ENCODE data around the gene SPAAR.
"Not testable (repeated sequence)": the region's sequence is repeated elsewhere in the genome, so short reads cannot be mapped to it uniquely, and the experiment has no call there.

The SPAAR gene

DNA sequence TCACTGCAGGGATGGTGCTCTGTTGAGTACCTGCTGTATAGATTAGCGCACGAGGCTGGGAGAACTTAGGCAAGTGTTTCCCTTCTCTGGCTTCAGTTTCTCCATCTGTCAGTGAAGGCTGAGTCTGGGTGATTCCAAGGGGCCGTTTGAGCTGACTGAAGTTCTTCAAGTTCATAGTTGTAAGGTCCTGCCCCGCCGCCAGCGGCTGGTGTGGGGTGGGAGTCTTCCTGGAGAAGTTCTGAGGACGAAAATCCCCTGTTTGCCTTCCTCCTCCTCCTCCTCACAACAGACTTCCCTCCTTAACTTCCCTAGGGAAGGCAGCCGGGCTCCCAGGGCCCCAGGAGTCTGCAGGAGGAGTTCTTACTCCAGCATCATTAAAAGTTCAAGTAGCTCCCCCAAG lies 5.0 kb upstream of the SPAAR start:
- DNase-seq (ENCODE audit: low read depth, low spot score): no peak

DNA sequence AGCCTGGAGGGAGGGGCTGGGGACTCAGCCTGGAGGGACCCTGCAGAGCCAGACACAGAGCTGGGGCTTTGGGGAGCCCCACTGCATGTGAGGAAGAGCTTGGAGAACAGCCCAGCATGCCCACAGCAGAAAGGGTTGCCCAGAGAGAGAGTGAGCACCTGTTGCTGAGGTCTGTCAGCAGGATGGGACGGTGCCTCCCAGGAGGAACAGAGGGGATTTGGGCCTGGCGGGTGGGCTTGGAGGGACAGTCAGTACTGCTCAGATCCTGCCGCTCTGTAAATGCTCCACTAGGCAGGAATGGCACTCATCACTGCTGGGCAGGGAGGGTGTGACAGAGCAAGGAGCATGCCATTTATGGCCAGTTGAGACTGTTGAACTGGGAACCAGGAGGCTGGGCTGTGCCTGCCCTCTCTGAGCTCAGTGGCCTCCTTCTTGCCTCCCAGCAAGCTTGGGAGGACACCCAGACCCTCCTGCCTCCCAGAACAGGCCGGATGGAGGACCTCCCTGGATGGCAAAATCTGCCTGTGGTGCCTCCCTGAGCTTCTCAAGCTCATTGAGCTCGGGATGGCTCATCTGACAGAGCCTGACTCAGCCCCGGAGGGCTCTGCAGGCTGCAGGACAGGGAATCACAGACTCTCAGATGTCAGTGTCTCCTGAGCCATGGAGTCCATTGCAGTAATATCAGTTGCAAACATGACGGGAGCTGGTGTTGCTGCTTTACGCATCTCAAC lies 4.1 kb upstream of the SPAAR start:
- no peak for DNase-seq (ENCODE audit: low read depth, low spot score)

GRCh38 chr9:35905912-35906679 lies 3.2 kb upstream of the SPAAR start, which contains the start of gene HRCT1:
Gene HRCT1 (plus strand): TSS chr9:35906202. CDS start chr9:35906288, 86 bp downstream.
- DNase-seq (ENCODE audit: low read depth, low spot score): no peak

DNA sequence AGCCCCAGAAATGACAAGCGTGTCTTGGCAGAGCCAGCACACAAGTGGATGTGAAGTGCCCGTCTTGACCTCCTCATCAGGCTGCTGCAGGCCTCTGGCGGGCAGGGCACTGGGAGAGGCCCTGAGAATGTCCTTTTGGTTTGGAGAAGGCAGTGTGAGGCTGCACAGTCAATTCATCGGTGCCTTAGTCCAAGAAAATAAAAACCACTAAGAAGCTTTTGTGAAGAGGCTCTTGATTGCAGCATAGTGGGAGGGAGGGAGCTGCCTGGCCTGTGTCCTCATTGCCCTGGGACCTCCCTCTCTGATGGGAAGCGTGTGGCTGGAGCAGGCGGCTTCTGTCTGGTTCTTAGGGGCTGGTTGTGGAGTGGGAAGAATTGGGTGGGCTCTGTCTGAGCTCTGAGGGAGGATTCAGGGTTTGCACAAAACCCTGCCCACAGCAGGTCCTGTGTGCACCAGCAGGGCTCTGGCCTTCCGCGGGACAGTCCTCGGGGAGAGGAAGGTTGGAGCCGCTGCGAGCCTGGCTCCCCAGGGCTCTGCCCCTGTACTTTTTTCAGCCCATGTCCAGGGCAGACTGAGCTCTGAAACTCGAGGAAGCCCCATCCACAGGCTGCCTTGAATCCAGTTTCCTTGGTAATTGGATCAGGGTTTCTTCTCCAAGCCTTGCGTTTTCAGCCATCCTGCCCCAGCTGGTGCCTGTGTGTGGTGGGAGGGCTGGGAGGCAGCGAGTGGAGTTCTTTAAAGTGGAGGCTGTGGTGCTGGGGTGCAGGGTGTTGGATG lies 2.2 kb upstream of the SPAAR start:
- DNase-seq (ENCODE audit: low read depth, low spot score): no peak

DNA sequence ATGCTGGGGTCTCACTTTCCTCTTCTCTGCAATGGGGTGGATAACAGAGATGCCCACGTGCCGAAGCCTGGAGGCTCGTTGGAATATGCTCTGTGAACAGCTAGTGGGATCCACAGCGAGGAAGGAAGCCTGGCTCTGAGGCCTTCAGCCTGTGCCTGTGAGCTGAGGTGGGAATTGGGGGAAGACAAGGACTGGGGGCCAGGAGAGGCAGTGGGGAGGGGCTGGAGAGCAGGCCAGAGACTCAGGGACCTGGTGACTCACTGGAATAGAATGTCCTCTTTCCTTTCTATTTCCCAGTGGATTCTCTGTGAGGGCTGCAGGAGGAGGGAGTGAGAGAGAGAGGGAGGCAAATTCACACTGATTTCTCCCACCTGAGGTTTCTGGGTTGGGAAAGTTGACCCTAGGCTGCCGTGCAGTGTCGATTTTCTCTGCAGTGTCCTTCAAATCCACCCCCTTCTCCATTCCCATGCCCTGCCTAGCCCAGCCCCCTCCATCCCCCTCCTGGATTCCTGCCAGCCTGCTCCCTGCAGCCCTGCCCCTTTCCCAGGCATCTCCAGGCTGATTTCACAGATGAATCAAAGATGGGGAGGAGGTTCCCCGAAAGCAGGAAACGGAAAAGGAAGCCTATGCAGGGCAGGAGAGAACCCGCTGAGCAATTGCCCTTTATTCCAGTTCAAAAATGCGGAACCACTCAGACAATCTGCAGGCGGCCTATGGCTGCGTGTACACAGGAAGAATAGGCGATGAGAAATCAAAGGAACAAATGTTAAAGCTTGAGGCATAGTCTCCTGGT lies 1.4 kb upstream of the SPAAR start:
- peak; percentile 82 for DNase-seq (ENCODE audit: low read depth, low spot score)

DNA sequence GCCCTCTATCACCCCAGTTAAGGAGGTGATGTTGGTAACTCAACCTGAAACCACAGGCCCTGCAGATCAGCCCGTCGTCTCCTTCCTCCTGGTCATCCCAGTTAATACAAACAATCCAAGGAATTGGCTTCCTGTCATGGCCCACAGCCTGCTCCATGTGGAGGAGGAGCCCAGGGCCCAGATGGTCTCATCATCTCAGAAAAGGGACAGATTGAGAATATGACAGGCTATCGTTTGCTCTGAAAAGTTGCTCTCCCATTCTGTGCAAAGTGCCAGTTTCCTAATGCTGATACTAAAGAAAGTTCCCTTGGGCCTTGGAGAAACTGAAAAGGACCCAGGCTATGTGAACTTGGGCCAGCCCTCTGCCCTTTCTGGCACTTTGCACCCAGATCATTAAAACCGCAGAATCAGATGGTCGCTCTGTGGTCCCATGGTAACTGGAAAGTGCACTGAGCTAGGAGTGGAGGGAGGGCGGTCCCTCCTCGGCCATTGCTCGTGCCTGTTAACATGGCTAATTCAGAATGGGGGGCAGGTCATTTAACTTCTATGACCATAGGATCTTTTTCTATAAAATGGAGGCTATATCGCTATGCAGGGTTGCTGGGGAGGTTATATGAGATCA lies 675 bp upstream of the SPAAR start:
- DNase-seq (ENCODE audit: low read depth, low spot score): no peak

GRCh38 chr9:35909687-35910612 lies 660 bp downstream of the SPAAR start:
- no peak for DNase-seq (ENCODE audit: low read depth, low spot score)

- peak; percentile 47 for DNase-seq (ENCODE audit: low read depth, low spot score)
Measured at GRCh38 chr9:35910613-35911359, 1.5 kb downstream of the SPAAR start.

- no peak for DNase-seq (ENCODE audit: low read depth, low spot score)
Measured at GRCh38 chr9:35911690-35912089, 2.4 kb downstream of the SPAAR start.

GRCh38 chr9:35912791-35913400 lies 3.6 kb downstream of the SPAAR start:
- DNase-seq (ENCODE audit: low read depth, low spot score): no peak

DNA sequence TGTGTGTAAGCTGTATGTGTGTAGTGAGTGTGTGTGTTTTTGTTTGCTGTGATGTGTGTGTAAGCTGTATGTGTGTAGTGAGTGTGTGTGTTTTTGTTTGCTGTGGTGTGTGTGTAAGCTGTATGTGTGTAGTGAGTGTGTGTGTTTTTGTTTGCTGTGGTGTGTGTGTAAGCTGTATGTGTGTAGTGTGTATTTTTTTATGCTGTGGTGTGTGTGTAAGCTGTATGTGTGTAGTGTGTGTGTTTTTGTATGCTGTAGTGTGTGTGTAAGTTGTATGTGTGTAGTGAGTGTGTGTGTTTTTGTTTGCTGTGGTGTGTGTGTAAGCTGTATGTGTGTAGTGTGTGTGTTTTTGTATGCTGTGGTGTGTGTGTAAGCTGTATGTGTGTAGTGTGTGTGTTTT lies 4.1 kb downstream of the SPAAR start:
- DNase-seq (ENCODE audit: low read depth, low spot score): not testable (repeated sequence)

DNA sequence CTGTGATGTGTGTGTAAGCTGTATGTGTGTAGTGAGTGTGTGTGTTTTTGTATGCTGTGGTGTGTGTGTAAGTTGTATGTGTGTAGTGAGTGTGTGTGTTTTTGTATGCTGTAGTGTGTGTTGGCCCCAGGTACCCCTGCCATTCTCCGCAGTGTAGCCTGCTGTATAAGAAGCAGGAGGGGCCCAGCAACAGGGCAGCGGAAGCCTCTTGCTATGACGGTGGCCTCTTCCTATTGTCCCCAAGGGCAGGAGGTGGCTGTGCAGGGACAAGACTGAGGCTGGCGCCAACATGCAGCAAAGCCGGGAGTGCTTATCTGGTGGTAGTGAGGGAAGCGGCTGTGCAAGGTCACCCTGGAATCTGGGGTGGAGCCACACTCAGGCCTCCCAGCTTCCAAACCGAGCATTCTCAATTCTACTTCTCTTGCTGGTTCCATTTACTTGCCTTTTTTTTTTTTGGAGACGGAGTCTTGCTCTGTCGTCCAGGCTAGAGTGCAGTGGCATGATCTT lies 5.1 kb downstream of the SPAAR start:
- DNase-seq (ENCODE audit: low read depth, low spot score): peak; percentile 53

DNA sequence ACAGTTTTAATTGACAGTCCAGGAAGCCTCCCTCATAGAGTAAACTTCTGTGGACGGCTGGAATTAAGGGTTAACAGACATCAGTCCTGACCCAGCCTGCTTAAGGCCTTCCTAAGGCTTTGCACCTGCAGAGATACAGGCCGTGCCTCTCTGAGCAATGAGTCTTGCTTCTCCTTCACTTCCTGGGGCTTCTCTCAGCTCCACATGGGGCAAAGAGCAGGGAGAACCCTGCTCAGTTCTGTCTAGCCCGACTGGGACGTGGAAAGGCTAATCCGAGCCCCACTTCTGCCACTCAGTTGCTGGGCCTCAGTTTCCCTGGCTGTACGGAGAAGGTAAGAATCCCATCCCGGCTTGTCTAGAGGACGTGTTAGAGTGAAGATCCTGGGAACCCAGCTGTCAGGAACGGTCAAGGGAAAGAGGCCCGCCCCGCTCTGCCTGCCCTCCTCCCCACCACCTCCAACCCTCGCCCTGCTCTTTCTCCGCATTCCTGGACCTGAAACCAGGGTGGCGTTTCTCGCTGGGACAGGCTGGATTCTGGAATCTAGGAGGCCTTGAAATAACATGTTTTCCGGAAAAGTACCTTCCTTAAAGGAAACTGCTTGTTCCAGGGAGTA lies 6.5 kb downstream of the SPAAR start:
- no peak for DNase-seq (ENCODE audit: low read depth, low spot score)

GRCh38 chr9:35917261-35917660 lies 8.0 kb downstream of the SPAAR start:
- no peak for DNase-seq (ENCODE audit: low read depth, low spot score)

- no peak for DNase-seq (ENCODE audit: low read depth, low spot score)
Measured at GRCh38 chr9:35918780-35919179, 9.5 kb downstream of the SPAAR start.

DNA sequence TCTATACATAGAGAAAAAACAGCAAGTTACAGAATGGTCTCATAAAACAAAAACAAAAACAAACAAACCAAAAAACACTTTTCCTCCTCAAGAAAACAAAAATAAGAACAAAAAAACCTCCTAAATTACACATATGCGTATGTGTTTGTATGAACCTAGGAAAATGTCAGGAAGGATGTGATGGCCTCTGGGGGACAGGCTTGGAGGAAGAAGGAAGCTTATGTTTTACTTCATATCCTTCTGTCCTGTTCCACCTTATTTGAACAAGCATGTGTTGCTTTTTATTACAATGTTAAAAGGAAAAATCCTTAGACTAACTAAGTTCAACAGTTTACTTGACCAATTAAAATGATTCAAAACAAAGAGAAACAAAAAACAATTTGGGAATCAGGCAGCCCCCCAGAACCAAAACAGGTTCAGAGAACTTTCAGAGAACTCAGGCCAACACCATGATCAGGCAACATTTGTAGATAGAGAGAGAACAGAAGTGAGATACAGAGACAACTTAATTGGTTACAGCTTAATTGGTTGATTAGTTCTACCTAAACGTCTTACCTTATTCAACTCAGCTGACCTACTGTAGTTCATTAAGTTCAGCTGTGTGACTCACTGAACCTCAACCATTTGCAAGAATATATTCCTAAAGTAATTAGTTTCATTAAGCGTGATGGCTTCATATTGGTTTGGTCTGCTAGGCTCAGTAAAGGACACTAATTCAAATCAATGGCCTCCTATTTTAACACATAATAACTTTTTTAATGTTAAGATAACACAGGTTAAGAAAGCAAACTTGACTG lies 10.1 kb downstream of the SPAAR start:
- DNase-seq (ENCODE audit: low read depth, low spot score): no peak

DNA sequence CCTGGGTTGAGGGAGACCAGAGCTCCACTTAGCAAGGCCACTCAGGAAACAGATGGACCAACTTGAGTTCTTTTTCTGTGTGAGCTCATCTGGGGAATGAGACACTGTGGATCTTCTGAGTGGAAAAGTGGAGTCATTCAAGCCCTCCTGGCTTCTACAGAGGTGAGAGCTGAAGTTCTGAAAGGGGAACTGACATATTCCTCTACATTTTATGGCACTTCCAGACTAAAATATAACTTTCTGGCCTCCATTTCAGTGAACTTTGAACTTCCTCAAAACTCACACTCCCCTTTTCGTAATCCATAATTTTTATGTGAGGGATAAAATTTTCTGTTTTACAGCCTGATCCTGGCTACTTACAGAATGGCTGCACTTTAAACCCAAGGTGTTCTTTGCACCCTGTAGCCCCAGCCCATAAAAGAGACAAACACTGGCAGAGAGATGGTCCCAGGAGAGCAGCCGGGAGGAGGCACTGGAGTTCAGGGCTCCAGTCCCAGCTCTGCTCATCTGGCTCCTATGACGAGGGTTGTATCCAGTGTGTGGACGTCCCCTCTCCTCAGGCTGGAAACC lies 10.8 kb downstream of the SPAAR start:
- no peak for DNase-seq (ENCODE audit: low read depth, low spot score)
